Fibroblast of lung (primary cell): ENCODE results near the gene FBXO4. TPM values are rescaled to one million over a fixed set of nuclear protein-coding genes. Genes with fewer than 3 reads are reported as not detected.

Experiments used
- DNase-seq, 2 donors: peaks; one replicate each; pipeline versions ENCODE4 v3.0.0 to v3.0.0-alpha.2; 2010; ENCODE audit warnings: low read depth in 2 of 2
- H2AFZ ChIP-seq: 2 replicates; pipeline ENCODE4 v1.5.1; 2012; ENCODE audit warnings: low read length, control low read depth, inconsistent platforms
- H3K27ac ChIP-seq: 2 replicates; pipeline ENCODE4 v1.5.1; 2011; ENCODE audit warnings: low read length, control low read depth; ENCODE audit not compliant: insufficient read depth
- H3K27me3 ChIP-seq: 2 replicates; pipeline ENCODE4 v1.5.1; 2011; ENCODE audit warnings: mild to moderate bottlenecking, low read length; ENCODE audit not compliant: control insufficient read depth, insufficient read depth
- H3K36me3 ChIP-seq: 2 replicates; pipeline ENCODE4 v1.5.1; 2011; ENCODE audit warnings: low read length; ENCODE audit not compliant: control insufficient read depth, insufficient read depth
- H3K4me1 ChIP-seq: 2 replicates; pipeline ENCODE4 v1.5.1; 2011; ENCODE audit warnings: low read length; ENCODE audit not compliant: control insufficient read depth, insufficient read depth; ENCODE audit errors: extremely low read depth
- H3K4me2 ChIP-seq: 2 replicates; pipeline ENCODE4 v1.5.1; 2011; ENCODE audit warnings: low read length, control low read depth; ENCODE audit not compliant: insufficient read depth; ENCODE audit errors: extremely low read depth
- H3K4me3 ChIP-seq, 4 experiments: fragments of 200-600 bp in 1 of 4; sonication (generic) in 1 of 4; replicated peaks in 1 of 4; 2 replicates each; pipeline ENCODE4 v1.5.1; 2011 to 2016; ENCODE audit warnings: low read length in 4 of 4, low read depth in 3 of 4, mild to moderate bottlenecking in 3 of 4, control low read depth in 2 of 4, inconsistent platforms in 1 of 4, mixed read lengths in 1 of 4; ENCODE audit not compliant: insufficient read depth in 1 of 4; ENCODE audit errors: control extremely low read depth in 1 of 4
- H3K79me2 ChIP-seq: 2 replicates; pipeline ENCODE4 v1.5.1; 2012; ENCODE audit warnings: mild to moderate bottlenecking, low read length, inconsistent platforms; ENCODE audit not compliant: control insufficient read depth, insufficient read depth
- H3K9ac ChIP-seq: 2 replicates; pipeline ENCODE4 v1.5.1; 2011; ENCODE audit warnings: mild to moderate bottlenecking, low read length, control low read depth; ENCODE audit not compliant: insufficient read depth
- H3K9me3 ChIP-seq: 2 replicates; pipeline ENCODE4 v1.5.1; 2012; ENCODE audit warnings: low read depth, low read length; ENCODE audit not compliant: control insufficient read depth, insufficient read depth
- H4K20me1 ChIP-seq: 2 replicates; pipeline ENCODE4 v1.5.1; 2011; ENCODE audit warnings: low read length; ENCODE audit not compliant: control insufficient read depth, insufficient read depth; ENCODE audit errors: extremely low read depth
- CTCF ChIP-seq, 2 donors: IDR thresholded peaks in 1 of 2; conservative IDR thresholded peaks in 1 of 2; 1 replicate in 1 of 2; 2 replicates in 1 of 2; pipeline ENCODE4 v1.5.1; 2011 to 2012; ENCODE audit warnings: low read length in 2 of 2, control low read depth in 1 of 2, inconsistent platforms in 1 of 2, low read depth in 1 of 2, mild to moderate bottlenecking in 1 of 2
- EZH2 ChIP-seq: IDR thresholded peaks from 2 replicates; pipeline ENCODE4 v1.5.1; 2012; ENCODE audit warnings: low read length, control low read depth, mild to moderate bottlenecking; ENCODE audit errors: missing control alignments
- polyA plus RNA-seq, 2 donors: library from polyadenylated mRNA; depleted of rRNA in 1 of 2; stranded (reverse) in 1 of 2; unstranded in 1 of 2; fragments of >200 nt; gene quantifications; 2 replicates each; pipeline ENCODE4 v1.2.1, GENCODE V29; 2011 to 2012; ENCODE audit warnings: missing spikeins in 1 of 2
- total RNA-seq: library from RNA; depleted of rRNA; stranded (reverse); fragments of >200 nt; gene quantifications from 2 replicates; pipeline ENCODE4 v1.2.1, GENCODE V29; 2014

FBXO4 gene
- total and polyA plus RNA-seq, 2 donors (not counting 1 experiment from before 2014, with no cell fraction given), result 13.4 to 14.9 TPM

GRCh38 chr5:41962491-41962890, 37.4 kb downstream of the FBXO4 start:
- H2AFZ ChIP-seq, result no peak overlapping the region
- no peaks in the 10 kb centered on the region for H3K27me3 ChIP-seq
- no peaks in the 10 kb centered on the region for H3K9me3 ChIP-seq
- no peaks in the 10 kb centered on the region for H3K36me3 ChIP-seq
- no peak overlapping the region for H3K4me2 ChIP-seq
- no peaks in the 10 kb centered on the region for H3K79me2 ChIP-seq
- no peak overlapping the region for H3K4me3 ChIP-seq
- no peak overlapping the region for H3K9ac ChIP-seq
- no peak overlapping the region for H3K27ac ChIP-seq
- TF ChIP-seq EZH2, result no peak
- H4K20me1 ChIP-seq, result no peaks in the 10 kb centered on the region
- no peak for DNase-seq
- no peaks in the 10 kb centered on the region for H3K4me1 ChIP-seq

- Histone ChIP-seq H3K4me3 (no peak overlapping the region), H3K4me1 (no peaks in the 10 kb centered on the region), H3K27ac (no peak overlapping the region), H3K9me3 (no peaks in the 10 kb centered on the region), H3K79me2 (no peaks in the 10 kb centered on the region), H3K4me2 (no peak overlapping the region), H3K36me3 (no peaks in the 10 kb centered on the region), H3K9ac (no peak overlapping the region), H2AFZ (no peak overlapping the region), H4K20me1 (no peaks in the 10 kb centered on the region), H3K27me3 (no peaks in the 10 kb centered on the region)
- no peak for TF ChIP-seq CTCF (conservative IDR thresholded peaks at IDR 0.05 in 1 of 2, IDR thresholded peaks at IDR 0.05 in 1 of 2; ENCODE audit: low read depth in 1 of 2, low read length in 2 of 2)
- no peak for TF ChIP-seq EZH2
- DNase-seq, result no peak
Observed at GRCh38 chr5:41966401-41967105, 41.5 kb downstream of the FBXO4 start.

GRCh38 chr5:41967401-41967800, 42.3 kb downstream of the FBXO4 start:
- no peak overlapping the region for H3K4me3 ChIP-seq
- no peaks in the 10 kb centered on the region for H3K9me3 ChIP-seq
- no peak for DNase-seq
- no peaks in the 10 kb centered on the region for H3K79me2 ChIP-seq
- no peak overlapping the region for H3K4me2 ChIP-seq
- H2AFZ ChIP-seq, result no peak overlapping the region
- no peaks in the 10 kb centered on the region for H4K20me1 ChIP-seq
- H3K27me3 ChIP-seq, result no peaks in the 10 kb centered on the region
- H3K27ac ChIP-seq, result no peak overlapping the region
- H3K4me1 ChIP-seq, result no peaks in the 10 kb centered on the region
- no peaks in the 10 kb centered on the region for H3K36me3 ChIP-seq
- TF ChIP-seq CTCF (conservative IDR thresholded peaks at IDR 0.05 in 1 of 2, IDR thresholded peaks at IDR 0.05 in 1 of 2; ENCODE audit: low read depth in 1 of 2, low read length in 2 of 2) (no peak), EZH2 (no peak)
- no peak overlapping the region for H3K9ac ChIP-seq
